ENCODE results near the gene ITPR2.

DNA sequence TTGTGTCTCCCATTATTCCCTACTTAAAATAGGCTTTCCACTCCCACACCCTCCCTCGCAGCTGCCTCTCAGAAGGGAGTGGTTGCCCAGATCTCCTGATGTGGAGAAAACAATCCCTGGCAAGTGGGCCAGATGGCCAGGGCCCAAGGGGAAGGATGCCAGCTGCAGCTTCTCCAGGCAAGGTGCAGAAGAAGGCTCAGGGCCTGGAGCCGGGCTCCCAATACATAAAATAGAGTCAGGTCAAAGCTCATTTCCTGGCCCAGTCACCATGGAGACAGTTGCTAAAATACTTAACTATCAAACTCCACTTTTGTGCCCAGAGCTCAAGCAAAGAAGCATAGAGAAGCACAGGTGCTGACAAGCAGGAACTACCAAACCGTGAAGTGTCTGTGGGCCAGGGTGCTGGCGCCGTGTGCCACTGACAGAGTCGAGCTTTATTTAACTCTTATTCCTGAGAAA lies 45.7 kb upstream of the ITPR2 start:
- TF ChIP-seq POLR2A (IDR thresholded peaks at IDR 0.05; ENCODE audit: low read depth, low read length) (no peak), TAF1 (IDR thresholded peaks at IDR 0.05; ENCODE audit: borderline replicate concordance, low read depth, low read length) (no peak), POLR2AphosphoS5 (IDR thresholded peaks at IDR 0.05; ENCODE audit: low read depth, low read length) (no peak)

Data from GM12892 (cell line).